ES-I3 (cell line): Measurements from ENCODE around the gene C19orf25.

Experiments
- H3K36me3 ChIP-seq: 2 replicates; pipeline ENCODE4 v1.6.1; 2013; ENCODE audit warnings: mild to moderate bottlenecking, low read length, control low read depth, moderate library complexity; ENCODE audit not compliant: insufficient read depth
- H3K4me1 ChIP-seq: 2 replicates; pipeline ENCODE4 v1.6.1; 2013; ENCODE audit warnings: mild to moderate bottlenecking, control low read depth, low read length; ENCODE audit not compliant: insufficient read depth
- H3K9ac ChIP-seq: 2 replicates; pipeline ENCODE4 v1.6.1; 2013; ENCODE audit warnings: low read depth, mild to moderate bottlenecking, low read length, moderate library complexity
- H3K9me3 ChIP-seq: 2 replicates; pipeline ENCODE4 v1.6.1; 2013; ENCODE audit warnings: mild to moderate bottlenecking, low read length, moderate library complexity; ENCODE audit not compliant: control insufficient read depth, insufficient read depth

Gene C19orf25

GRCh38 chr19:1495051-1495798 lies 16.2 kb upstream of the C19orf25 start:
- Histone ChIP-seq H3K9me3 (no peaks in the 10 kb centered on the region), H3K4me1 (peaks cover 5% of the 10 kb centered on the region; the same call in 1 of the 2 replicates), H3K36me3 (no peaks in the 10 kb centered on the region), H3K9ac (no peak overlapping the region)

GRCh38 chr19:1494115-1494815 lies 15.2 kb upstream of the C19orf25 start:
- H3K9ac ChIP-seq, result no peak overlapping the region
- no peaks in the 10 kb centered on the region for H3K36me3 ChIP-seq
- peaks cover 5% of the 10 kb centered on the region; the same call in 1 of the 2 replicates for H3K4me1 ChIP-seq
- no peaks in the 10 kb centered on the region for H3K9me3 ChIP-seq

- H3K9ac ChIP-seq, result no peak overlapping the region
- peaks cover 5% of the 10 kb centered on the region; the same call in 1 of the 2 replicates for H3K4me1 ChIP-seq
- H3K36me3 ChIP-seq, result no peaks in the 10 kb centered on the region
These were observed 13.5 kb upstream of the C19orf25 start for GRCh38 chr19:1492474-1493006.

GRCh38 chr19:1491849-1492170 lies 12.8 kb upstream of the C19orf25 start:
- Histone ChIP-seq H3K9me3 (no peaks in the 10 kb centered on the region), H3K4me1 (peaks cover 5% of the 10 kb centered on the region; the same call in 1 of the 2 replicates), H3K9ac (peak overlapping the region; percentile 66), H3K36me3 (no peaks in the 10 kb centered on the region)

More at GRCh38 chr19:1492474-1493006, 13.5 kb upstream of the C19orf25 start:
- H3K9me3 ChIP-seq, result no peaks in the 10 kb centered on the region

GRCh38 chr19:1491114-1491848 lies 12.3 kb upstream of the C19orf25 start, which contains the start of gene REEP6:
Gene REEP6, plus strand, starts transcription at chr19:1491181. Its CDS starts 89 bp downstream, at chr19:1491270.
- no peaks in the 10 kb centered on the region for H3K9me3 ChIP-seq
- peaks cover 5% of the 10 kb centered on the region; the same call in 1 of the 2 replicates for H3K4me1 ChIP-seq
- no peaks in the 10 kb centered on the region for H3K36me3 ChIP-seq
- peak within 1 kb of the TSS; percentile 66 for H3K9ac ChIP-seq

GRCh38 chr19:1490311-1491113 lies 11.5 kb upstream of the C19orf25 start, which contains the start of gene PCSK4:
Gene PCSK4, minus strand, starts transcription at chr19:1490350. Its CDS starts 4 bp downstream, at chr19:1490346.
- no peaks in the 10 kb centered on the region for H3K9me3 ChIP-seq
- H3K4me1 ChIP-seq, result peaks cover 5% of the 10 kb centered on the region; the same call in 1 of the 2 replicates
- peak within 1 kb of the TSS; percentile 66 for H3K9ac ChIP-seq
- H3K36me3 ChIP-seq, result no peaks in the 10 kb centered on the region

GRCh38 chr19:1489463-1490310 lies 10.7 kb upstream of the C19orf25 start:
- no peaks in the 10 kb centered on the region for H3K36me3 ChIP-seq
- H3K9me3 ChIP-seq, result no peaks in the 10 kb centered on the region
- H3K4me1 ChIP-seq, result peaks cover 5% of the 10 kb centered on the region; the same call in 1 of the 2 replicates
- H3K9ac ChIP-seq, result peak overlapping the region; percentile 55

GRCh38 chr19:1488282-1488601 lies 9.2 kb upstream of the C19orf25 start:
- Histone ChIP-seq H3K9me3 (no peaks in the 10 kb centered on the region), H3K4me1 (peaks cover 5% of the 10 kb centered on the region; the same call in 1 of the 2 replicates), H3K9ac (no peak overlapping the region)

GRCh38 chr19:1487576-1488281 lies 8.7 kb upstream of the C19orf25 start:
- H3K36me3 ChIP-seq, result no peaks in the 10 kb centered on the region
- H3K9me3 ChIP-seq, result no peaks in the 10 kb centered on the region

More at GRCh38 chr19:1488282-1488601, 9.2 kb upstream of the C19orf25 start:
- H3K36me3 ChIP-seq, result no peaks in the 10 kb centered on the region

GRCh38 chr19:1486720-1487575 lies 7.9 kb upstream of the C19orf25 start:
- no peaks in the 10 kb centered on the region for H3K9me3 ChIP-seq
- H3K36me3 ChIP-seq, result no peaks in the 10 kb centered on the region
- H3K9ac ChIP-seq, result no peak overlapping the region
- no peaks in the 10 kb centered on the region for H3K4me1 ChIP-seq

More at GRCh38 chr19:1487576-1488281, 8.7 kb upstream of the C19orf25 start:
- peaks cover 3% of the 10 kb centered on the region; the same call in 1 of the 2 replicates for H3K4me1 ChIP-seq
- no peak overlapping the region for H3K9ac ChIP-seq

GRCh38 chr19:1483979-1484428 lies 5.0 kb upstream of the C19orf25 start:
- no peak overlapping the region for H3K9ac ChIP-seq
- H3K36me3 ChIP-seq, result no peaks in the 10 kb centered on the region
- H3K9me3 ChIP-seq, result no peaks in the 10 kb centered on the region
- no peaks in the 10 kb centered on the region for H3K4me1 ChIP-seq
